Activated T-helper 9 cell treated with anti-CD3 and anti-CD28 coated beads, Interleukin-2, amount 50 U/mL, for 16 hours (primary cell): ENCODE data around the gene RAPSN.

Experiments used
- DNase-seq: peaks from one replicate; pipeline ENCODE4 v3.0.0-alpha.2; 2020; ENCODE audit warnings: low read depth

RAPSN gene

DNA sequence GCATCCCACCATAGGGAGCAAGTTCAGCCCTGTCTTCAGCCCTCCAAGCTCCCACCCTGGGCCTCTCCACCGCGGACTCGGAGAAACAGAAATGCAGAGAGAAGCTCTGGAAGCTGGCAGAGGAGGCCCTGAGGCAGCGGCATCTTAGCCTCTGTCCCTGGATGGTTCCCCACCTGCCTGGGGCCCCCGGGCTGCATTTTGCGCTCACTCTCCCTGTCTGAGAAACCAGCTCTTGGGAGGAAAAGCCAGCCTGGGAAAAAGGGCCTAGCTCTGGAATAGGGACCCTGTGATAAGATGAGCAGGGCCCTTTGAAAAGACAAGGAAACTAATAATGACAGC is 58.5 kb downstream of the RAPSN start:
- DNase-seq: no peak

DNA sequence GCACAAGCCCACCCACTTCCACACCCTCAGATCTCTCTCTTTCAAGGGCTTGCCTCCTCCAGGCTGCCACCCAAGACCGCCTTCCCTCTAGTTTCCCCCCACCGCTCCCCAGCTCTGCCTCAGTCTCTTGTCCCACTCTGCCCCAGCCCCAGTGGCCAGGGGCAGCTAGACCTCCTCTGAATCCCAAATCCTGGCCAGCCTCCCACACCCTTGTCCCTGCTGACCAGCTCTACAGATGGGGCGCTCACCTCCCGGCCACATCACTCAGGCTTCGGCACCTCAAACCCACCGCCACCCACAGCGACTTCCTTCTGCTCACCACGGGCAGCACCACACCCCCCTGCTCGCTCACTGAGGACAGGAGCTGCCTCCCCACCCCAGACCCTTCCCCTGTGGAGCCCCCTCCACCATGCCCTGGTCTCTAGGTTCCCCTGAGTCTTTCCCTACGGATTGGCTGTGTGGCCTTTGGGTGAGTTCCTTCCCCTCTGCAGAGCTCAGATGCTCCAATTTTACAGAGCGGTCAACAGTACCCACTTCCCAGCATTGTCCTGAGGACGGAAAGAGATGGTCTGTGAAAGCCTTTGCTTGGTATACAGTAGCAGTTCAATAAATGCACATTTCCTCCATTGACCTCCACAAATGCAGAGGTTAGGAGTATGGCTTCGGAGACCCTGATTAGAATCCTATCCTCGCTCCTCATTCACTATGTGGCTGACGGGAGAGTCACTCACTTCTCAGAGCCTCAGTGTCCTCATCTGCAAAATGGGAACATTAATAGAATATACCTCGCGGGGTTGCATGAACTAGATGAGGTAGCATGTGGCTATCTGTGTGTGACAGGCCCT is 59.1 kb downstream of the RAPSN start:
- DNase-seq: no peak

DNA sequence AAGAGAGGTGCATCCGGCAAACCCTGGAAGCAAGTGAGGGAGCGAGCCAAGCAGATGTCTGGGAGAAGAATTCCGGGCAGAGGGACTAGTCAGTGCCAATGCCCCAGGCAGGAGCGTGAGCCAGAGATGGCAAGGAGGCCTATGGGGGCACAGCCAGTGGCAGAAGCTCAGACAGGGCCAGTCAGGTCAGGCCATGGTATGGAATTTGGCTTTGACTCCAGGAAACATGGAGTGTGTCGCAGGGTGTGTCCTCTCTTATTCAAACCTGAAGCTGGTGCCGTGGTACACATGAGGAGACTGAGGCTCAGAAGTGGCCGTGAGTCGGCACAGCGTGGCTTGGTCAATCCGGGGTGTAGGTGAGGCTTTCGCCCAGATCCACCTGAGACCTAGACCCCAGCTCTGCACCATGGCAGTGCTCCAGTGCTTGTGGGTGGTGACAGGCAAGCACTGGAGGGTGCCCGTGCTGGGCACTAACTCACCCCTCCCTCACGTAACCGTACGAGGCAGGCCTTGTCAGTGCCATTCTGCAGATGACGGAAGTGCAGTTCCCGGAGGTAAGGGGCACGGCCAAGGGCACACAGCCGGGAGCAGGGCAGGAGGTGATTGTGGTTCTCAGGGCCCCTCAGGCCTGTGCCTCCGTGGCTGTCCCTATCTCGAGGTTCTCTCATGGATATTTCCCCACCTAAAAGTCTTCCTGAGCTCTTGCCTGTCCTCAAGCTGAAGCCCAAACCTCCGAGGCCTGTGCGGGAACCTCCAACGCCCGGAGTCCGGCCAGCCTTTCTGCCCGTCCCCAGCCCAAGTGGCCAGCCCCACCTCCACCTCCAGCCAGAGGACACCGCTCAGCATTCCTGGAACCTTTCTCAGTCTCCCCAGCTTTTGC is 60.0 kb downstream of the RAPSN start:
- no peak for DNase-seq

DNA sequence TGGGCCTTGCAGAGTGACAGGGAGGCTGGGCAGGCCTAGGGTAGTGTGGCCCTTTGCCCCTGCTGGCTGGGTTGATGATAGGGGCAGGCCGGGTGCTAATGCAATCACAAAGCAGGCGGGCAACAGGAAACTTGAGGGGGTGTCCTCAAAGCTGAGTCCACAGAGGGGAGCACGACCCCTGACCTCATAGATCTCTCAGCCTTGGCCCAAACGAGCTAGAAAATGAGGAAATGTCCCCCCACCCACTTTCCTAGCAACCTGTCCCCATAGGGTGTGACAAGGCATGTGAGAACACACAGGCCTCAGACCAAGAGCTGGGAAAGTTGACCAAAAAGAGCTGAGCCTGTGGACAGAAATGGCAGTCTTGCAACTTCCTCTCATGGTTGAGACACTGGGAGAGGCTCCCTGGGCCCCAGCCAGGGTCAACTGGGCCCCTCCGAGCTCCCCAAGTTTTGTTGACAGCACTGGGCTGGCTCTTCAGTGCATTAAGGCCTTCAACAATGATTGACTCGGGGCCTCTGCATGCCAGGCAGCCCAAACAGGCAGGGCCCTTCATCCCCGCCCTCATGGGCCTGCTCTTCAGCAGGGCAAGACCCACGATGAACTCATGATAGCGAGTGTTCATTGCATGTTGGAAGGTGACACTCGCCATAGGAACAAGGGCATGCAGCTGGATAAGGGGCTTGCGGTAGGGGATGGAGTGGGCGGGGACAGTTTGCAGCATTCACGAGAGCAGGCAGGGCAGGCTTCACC is 60.8 kb downstream of the RAPSN start:
- no peak for DNase-seq
